ENCODE results near the gene TMTC2.

DNA sequence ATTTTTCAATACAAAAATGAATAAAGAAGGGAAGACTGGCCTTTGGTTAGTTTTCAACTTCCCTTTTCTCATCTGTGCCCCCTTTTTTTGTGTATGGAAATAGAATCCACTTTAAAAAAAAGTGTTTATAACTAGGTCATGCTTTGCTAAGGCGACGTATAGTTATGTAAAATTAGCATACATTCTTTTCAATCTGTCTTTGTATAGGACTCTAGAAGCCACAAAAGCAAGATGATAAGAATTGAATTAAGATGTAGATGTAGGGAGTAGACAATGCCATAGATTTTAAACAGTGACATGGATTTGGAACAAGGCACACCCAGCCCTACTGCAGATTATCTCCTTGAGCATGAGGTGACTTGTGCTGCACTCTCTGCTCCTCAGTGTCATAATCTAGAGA lies 354.3 kb downstream of the TMTC2 start:
- no peak for TF ChIP-seq GATA2 (IDR thresholded peaks at IDR 0.05; ENCODE audit: low read depth, low read length)
- no peak for TF ChIP-seq GATA3 (IDR thresholded peaks at IDR 0.05; ENCODE audit: low read depth, low read length)
